ENCODE data around the gene PSMA4. TPM values are rescaled to one million over a fixed set of nuclear protein-coding genes. Genes with fewer than 3 reads are reported as not detected.

Gene PSMA4
- total and polyA plus RNA-seq, 10 of the 15 experiments (the other 5 are each of a cell fraction or from before 2014, with no cell fraction given), result 210 to 1,221 (median 546) TPM

GRCh38 chr15:78565097-78565950 lies 25.1 kb downstream of the PSMA4 start, which contains the start of gene CHRNA5 (continued):
- no peak for TF ChIP-seq BRCA1 (IDR thresholded peaks at IDR 0.05; ENCODE audit: low read depth, low read length)
- TF ChIP-seq CBX3 (IDR thresholded peaks at IDR 0.05; ENCODE audit: borderline replicate concordance, low read depth), result no peak
- 0 out of 2 replicates have a peak, but pooled peaks have one; percentile 11 for TF ChIP-seq MAX (IDR thresholded peaks at IDR 0.05; ENCODE audit: low read depth, low read length)
- no peak for TF ChIP-seq NFIC (IDR thresholded peaks at IDR 0.05; ENCODE audit: low read depth, low read length)
- no peak for TF ChIP-seq SREBF2 (IDR thresholded peaks at IDR 0.05; ENCODE audit: low read length)
- no peak for TF ChIP-seq USF1 (IDR thresholded peaks at IDR 0.05; ENCODE audit: borderline replicate concordance, extremely low read length, insufficient read depth, low read depth, low read length)
- no peak for TF ChIP-seq RAD51 (IDR thresholded peaks at IDR 0.05)
- TF ChIP-seq TAF1 (IDR thresholded peaks at IDR 0.05; ENCODE audit: borderline replicate concordance, low read depth, low read length), result peak; percentile 49; the same call in 1 of the 2 replicates
- TF ChIP-seq PAX5 (IDR thresholded peaks at IDR 0.05; ENCODE audit: borderline replicate concordance, low read depth, low read length), result no peak
- TF ChIP-seq KLF5 (IDR thresholded peaks at IDR 0.05; ENCODE audit: partially characterized antibody), result no peak
- no peak for TF ChIP-seq CBFB (IDR thresholded peaks at IDR 0.05; ENCODE audit: low read depth)
- TF ChIP-seq ZNF622 (IDR thresholded peaks at IDR 0.05), result no peak
- no peak for TF ChIP-seq CHD2 (IDR thresholded peaks at IDR 0.05; ENCODE audit: borderline replicate concordance, low read depth, low read length)
- no peak; the same call in 2 of the 3 replicates for TF ChIP-seq POU2F2 (IDR thresholded peaks at IDR 0.05; ENCODE audit: borderline replicate concordance, low read depth, low read length)
- TF ChIP-seq MEF2B (IDR thresholded peaks at IDR 0.05; ENCODE audit: partially characterized antibody, poor library complexity, severe bottlenecking), result no peak
- TF ChIP-seq ASH2L (IDR thresholded peaks at IDR 0.05; ENCODE audit: borderline replicate concordance, low read depth), result peak; percentile 60; the same call in 1 of the 2 replicates
- no peak for TF ChIP-seq FOXK2 (IDR thresholded peaks at IDR 0.05)
- TF ChIP-seq BCLAF1 (IDR thresholded peaks at IDR 0.05), result no peak
- no peak for TF ChIP-seq PBX3 (IDR thresholded peaks at IDR 0.05; ENCODE audit: insufficient replicate concordance, low read depth, low read length)
- TF ChIP-seq ELK1 (IDR thresholded peaks at IDR 0.05; ENCODE audit: low read depth, low read length), result no peak
- no peak for TF ChIP-seq MTA2 (IDR thresholded peaks at IDR 0.05; ENCODE audit: low read depth)
- TF ChIP-seq IRF5 (IDR thresholded peaks at IDR 0.05; ENCODE audit: borderline replicate concordance), result no peak
